GM21447 (cell line): ENCODE data around the gene TAF11.
"Not testable (repeated sequence)": the region's sequence is repeated elsewhere in the genome, so short reads cannot be mapped to it uniquely, and the experiment has no call there.

Experiments used
- ATAC-seq: cut with Tn5 transposase; IDR thresholded peaks from one replicate; pipeline ENCODE4 v1.9.1; 2021; ENCODE audit not compliant: unreplicated experiment

The TAF11 gene

DNA sequence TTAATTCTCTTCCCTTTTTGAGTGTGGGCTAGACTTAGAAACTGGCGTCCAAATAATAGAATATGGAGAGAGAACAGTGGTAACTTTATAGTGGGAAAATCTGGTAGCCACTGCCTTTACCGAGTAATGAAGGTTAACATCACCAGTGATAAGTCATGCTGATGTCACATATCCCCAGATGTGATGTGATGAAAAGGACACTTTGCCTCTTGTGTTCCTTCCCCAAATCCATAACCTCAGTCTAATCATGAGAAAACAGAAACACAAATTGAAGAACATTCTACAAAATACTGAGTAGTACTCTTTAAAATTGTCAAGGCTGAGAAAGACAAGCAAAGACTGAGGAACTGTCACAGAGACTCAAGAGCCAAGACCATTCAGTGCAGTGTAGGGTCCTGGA, 19.0 kb upstream of the TAF11 start:
- ATAC-seq = no peak

DNA sequence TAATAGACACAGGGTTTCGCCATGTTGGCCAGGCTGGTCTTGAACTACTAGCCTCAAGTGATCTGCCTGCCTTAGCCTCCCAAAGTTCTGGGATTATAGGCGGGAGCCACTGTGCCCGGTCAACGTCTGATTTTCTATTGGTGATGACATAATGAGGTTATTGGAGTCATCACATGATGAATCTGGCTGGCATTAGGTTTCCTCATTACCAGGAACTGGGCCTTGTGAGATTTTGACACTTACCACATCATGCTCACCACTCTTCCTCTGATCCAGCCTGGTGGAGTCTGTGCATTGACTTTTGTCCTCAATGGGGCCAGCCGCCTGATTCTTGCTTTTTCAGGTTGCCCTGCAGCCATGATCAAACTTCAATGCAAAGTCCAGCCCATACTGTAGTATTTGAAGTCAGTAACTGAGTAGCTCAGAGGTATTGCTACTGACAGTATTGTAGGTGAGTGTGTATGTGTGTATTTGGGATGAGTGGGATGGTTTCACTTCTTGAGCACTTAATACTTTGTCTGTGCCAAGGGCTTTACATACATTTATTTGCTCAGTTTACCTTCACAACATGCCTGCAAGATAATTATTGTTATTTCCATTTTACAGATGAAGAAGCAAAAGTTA, 17.3 kb upstream of the TAF11 start:
- no peak for ATAC-seq

DNA sequence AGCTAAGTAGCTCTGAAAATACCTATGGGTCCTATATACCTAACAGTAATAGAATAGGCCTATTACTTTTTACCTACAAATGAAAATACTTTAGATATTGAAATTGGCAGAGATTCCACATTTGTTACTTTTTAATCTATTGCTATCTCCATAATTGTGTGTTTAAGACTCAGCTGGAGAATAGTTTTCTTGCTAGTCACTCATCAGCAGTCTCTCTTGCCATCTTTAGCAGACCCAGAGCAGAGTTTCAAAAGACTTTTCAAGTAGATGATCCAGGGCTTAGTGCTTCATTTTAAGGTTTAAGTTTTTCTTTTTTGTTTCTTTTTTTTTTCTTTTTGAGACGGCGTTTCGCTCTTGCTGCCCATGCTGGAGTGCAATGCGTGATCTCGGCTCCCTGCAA, 14.1 kb upstream of the TAF11 start:
- ATAC-seq = no peak

DNA sequence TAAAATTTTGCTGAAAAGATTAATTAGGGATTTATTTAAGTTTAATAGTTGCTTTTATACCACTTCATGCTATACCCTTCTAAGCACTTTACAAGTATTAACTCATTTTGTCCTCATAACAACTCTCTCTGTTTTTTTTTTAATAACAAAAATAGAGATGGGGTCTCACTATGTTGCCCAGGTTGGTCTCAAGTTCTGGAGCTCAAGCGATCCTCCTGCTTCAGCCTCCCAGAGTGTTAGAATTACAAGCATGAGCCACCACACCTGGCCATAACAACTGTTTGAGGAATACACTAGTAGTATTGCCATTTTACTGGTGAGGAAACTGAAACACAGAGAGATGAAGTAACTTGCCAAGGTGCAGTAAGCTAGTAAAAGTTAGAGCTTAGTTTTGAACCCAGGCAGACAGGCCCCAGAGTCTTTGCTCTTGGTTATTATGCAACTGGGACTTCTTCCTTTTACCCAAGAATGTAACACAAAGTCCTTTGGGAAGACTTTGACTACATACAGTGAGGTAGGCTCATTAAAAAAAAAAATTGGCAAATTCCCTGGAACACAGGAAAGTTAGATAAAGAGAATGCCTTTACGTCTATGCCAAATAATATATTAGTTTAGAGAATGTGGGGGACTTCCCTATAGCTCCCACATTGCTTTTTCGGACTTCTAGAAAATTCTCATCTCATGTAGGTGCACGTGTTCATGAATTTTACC, 12.6 kb upstream of the TAF11 start:
- no peak for ATAC-seq

DNA sequence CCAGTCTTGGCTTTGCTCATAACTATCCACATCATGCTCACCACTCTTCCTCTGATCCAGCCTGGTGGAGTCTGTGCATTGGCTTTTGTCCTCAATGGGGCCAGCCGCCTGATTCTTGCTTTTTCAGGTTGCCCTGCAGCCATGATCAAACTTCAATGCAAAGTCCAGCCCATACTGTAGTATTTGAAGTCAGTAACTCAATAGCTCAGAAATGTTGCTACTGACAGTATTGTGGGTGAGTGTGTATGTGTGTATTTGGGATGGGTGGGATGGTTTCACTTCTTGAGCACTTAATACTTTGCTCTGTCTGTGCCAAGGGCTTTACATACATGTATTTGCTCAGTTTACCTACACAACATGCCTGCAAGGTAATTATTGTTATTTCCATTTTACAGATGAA, 11.9 kb upstream of the TAF11 start:
- ATAC-seq = not testable (repeated sequence)

DNA sequence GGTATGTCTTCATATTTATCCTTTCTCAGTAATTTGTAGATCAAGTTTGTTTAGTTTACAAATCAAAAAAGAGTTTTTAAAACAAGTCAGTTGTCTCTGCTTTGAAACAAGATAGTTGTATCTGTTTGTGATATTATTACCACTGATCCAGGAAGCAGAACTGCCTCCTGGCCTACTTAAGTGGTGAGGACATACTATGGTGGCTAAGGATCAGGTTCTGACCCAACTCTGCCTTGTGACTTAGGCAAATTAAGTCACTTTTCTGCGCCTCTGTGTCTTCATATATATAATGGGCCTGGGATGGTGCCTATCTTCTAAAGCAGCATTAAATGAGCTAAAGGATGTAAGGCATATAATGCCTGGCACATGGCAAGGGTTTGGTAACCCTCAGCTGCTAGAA, 9.9 kb upstream of the TAF11 start:
- ATAC-seq = no peak

DNA sequence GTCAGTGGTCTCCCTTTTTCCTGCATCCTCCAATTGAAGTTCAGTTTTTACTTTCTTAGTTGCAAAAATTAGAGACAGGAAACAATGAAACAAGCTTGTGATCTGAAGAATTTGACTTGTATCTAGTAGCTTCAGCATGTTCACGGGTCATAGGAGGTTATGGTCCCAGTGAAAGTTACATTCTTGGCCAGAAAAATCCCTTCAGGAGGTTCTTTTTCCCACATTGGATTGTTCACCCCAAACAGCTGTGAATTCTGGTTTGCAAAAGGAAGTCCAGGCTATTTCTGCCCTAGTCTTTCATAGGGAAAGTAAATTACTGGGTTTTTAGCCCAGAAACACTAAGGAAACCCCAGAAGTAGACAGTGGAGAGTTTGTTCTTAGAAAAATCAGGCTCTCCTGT, 9.3 kb upstream of the TAF11 start:
- no peak for ATAC-seq

DNA sequence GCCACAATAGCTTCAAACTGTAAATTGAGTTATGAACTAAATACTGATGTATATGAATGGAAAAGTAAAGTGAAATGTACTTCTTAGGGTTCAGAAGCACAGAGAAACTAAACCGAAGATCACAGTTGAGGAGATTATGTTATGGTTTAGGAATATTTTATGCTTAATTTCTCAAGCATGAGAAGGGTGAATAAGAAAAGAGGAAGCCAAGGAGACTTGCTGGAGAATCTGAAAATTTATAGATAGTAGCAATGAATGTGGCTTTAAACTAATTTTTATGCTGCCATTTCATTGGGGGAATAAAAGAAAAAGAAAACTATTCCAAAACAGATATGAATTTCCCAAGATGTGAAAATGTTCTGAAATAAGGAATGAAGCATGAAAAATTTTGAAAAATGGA, 6.9 kb upstream of the TAF11 start:
- ATAC-seq = no peak

DNA sequence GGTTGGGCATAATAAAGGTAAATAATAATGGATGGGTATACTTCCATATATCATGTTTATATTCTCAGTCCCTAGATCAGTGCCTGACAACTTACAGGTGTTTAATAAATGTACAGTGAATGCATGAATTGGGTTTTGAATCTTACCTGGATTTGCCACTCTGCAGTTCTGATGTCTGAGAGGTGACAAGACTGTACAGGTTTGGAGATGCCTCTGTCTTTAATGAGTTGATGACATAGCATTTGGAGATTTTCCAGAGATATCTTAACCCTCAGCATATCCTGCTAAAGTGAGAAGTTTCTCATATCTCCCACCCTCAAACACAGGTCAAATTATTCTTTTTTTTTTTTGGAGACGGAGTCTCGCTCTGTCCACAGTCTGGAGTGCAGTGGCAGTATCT, 3.5 kb upstream of the TAF11 start:
- no peak for ATAC-seq

DNA sequence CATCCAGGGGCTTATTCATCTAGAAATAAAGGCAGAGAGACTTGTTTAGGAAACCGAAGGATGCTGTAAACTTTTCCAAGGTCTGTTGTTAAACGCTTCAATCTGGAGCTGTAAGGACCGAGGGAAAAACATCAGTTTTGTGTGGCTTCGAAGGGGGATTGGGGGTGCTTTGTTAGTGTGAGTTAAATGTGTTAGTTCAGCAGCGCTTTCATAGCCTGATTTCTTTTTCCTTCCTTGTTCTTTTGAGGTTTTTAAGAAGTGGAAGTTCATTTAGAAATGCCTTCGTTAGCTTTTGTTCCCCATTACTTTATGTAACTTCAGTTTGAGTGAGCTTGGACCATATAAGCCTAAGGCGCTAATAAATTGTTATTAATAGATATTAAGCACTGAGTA, 2.7 kb upstream of the TAF11 start:
- ATAC-seq = no peak

DNA sequence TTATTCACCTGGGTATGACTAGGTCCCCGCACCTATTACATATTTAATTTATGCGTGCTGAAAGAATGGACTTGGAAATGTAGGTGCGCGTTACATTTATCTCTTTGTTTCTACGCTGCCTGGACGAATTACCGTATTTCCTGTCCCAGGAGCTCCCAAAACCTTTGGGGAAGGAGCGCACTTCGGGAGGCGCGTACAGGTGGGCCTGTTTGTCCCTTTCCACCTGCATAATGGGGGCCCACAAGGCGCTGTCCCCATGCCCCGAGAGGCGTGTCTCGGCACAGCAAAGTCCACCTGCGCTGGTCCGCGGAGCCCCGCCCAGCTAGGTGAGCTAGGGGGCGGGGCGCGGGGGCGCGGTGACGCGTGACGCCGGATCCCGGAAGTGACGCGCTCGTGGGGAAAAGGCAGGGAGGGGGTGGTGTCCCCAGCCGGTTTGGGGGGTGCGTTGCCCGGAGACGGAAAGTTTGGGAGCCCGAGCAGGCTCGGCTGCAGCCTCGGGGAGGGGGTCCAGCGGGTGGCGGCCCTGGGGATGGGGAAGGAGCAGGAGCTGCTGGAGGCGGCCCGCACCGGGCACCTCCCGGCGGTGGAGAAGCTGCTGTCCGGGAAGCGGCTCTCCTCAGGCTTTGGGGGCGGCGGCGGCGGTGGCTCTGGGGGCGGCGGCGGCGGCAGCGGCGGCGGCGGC, 1.2 kb upstream of the TAF11 start, which contains the start of gene ANKS1A:
ANKS1A (plus strand) TSS at position 382 of the 682 bp plus-strand sequence; CDS start at position 530, 148 bp downstream.
- peak; percentile 43 for ATAC-seq

DNA sequence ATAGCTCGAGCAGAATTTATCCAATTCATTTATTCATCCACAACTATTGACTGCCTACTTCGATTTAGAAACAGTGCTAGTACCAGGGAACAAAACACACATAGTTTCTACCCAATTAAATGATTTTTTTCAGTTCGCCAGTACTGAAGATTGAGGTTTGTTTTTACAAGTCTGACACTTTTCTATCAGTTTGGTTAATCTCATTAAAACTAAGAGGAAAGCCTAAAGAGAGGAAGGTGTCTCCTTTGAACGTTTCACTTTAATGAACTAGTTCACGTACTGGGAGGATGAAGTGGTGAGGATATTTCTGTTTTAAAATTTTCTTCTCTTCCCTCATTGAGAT, 643 bp upstream of the TAF11 start:
- ATAC-seq = no peak

DNA sequence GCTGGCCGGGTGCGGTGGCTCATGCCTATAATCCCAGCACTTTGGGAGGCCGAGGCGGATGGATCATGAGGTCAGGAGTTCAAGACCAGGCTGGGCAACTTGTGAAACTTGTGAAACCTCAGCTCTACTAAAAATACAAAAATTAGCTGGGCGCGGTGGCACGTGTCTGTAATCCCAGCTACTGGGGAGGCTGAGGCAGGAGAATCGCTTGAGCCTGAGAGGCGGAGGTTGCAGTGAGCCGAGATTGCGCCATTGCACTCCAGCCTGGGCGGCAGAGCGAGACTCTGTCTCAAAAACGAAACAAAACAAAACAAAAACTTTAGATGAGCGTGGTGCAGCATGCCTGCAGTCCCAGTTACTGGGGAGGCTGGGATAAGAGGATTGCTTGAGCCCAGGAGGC, 2.0 kb downstream of the TAF11 start:
- not testable (repeated sequence) for ATAC-seq

DNA sequence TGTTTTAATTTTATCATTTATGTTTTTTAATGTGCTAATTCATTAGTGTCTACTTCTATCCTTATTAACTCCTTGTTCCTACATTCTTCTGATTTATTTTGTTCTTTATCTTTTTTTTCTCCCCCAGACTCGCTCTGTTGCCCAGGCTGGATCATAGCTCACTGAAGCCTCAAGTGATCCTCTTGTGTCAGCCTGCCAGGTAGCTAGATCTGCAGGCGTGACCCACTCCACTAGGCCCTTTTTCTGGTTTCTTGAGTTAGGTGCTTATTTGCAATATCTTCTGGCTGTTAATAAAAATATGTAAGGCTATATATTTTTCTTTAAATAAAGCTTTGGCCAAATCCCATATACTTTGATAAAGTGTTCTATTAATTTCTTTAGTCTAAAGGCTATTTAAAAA, 2.8 kb downstream of the TAF11 start:
- ATAC-seq = no peak

DNA sequence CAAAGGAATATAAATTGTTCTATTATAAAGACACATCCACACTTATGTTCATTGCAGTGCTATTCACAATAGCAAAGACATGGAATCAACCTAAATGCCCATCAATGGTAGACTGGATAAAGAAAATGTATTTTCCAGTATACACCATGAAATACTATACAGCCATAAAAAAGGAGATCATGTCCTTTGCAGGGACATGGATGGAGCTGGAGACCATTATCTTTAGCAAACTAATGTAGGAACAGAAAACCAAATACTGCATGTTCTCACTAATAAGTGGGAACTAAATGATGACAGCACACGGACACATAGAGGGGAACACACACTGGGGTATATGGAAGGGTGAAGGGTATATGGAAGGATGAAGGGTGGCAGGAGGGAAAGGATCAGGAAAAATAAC, 3.8 kb downstream of the TAF11 start:
- not testable (repeated sequence) for ATAC-seq

DNA sequence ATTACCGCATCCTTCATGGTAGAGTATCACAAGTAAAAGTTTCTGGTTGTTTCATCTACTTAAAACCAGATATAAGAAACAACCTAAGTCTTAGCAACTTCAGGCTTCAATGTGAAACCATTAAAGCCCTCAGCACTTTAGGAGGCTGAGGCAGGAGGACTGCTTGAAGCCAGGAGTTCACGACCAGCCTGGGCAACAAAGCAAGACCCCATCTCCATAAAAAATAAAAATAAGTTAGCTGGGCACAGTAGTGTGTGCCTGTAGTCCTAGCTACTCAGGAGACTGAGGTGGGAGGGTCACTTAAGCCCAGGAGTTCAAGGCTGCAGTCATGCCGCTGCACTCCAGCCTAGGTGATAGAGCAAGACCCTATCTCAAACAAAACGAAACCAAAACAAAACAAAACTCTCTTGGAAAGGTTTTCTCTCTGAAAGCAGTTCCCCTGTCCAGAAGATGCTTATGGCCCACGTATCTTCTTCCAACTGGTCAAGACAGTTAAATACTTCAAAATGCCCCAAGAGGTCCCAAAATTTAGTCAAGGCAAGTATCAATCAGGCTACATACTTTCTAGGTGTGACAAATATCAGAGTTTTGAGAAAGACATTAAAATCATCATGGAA, 9.9 kb downstream of the TAF11 start:
- ATAC-seq = no peak

DNA sequence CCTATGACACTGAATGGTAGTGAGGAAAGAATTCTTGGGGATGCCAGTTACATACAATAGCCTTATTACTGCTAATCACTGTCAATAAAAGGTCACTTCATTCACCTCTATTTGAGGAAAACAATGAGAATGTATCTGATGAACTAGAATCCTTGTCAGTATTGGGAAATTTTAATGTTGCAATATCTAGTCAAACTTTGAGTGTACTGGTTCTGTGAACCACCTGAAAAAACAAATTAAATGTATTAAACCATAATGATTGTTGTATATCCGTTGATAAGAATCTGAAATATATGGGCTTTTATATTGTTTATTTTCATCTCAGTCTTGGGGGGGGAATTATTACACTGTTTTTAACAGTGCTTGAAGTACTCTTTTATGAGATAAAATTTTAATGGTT, 10.6 kb downstream of the TAF11 start:
- no peak for ATAC-seq

DNA sequence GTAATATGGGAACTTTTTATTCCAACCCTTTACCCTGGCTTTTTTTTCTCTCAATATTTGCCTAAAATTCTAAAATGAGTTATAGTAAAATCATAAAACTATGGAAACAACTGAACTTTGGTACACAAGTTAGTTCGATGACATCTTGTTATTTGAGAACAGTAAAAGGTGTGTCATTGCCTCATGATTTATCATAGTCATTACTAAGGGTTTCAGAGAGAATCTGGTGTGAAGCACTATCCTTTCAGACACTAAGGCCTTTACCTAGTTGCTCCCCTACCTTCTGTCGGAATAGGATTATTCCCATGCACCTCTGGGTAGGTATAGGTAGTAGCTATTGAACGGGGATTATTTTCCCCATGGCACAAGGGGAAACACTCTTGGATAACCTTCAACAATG, 11.4 kb downstream of the TAF11 start:
- ATAC-seq = no peak

DNA sequence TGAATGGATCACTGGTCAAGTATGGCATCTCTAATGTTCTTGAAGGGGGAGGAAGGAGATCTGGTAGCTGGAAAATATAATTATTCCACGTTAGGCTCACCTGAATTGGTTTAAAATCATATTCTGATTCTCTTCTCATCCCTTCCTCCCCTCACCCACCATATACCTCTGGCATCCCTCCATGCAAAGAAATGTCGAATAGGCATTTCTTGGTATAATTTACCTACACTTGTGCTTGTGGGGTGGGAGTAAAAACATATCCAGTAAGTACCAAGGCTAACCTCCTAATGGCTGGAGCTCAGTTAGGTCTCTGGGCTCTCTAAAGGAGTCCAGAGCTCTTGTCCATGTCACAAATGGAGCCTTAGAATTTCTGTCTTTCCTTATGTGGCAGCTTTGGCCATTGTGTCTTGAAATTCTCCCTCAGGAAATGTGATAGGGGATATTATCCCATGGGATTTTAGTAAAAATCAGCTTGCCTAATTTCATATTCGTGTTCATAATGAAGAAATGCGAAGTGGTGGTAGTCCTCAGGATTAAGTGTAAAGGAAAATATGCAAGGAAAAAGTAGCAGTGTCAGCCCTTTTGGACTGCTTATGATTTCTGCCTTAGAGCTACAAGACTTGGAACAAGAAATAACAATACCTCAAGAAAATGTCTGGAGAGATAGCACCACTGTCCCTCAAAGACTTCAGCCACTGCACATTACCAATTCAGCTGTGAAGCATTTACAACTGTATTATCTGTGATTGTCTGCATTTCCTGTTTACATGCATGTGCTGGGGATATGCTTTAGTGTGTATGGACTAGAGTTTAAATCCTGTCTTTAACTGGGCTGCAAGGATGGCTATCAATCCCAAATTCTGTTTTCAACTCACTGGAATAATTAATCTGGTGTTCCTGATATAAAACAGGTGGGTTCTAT, 12.3 kb downstream of the TAF11 start:
- no peak for ATAC-seq

DNA sequence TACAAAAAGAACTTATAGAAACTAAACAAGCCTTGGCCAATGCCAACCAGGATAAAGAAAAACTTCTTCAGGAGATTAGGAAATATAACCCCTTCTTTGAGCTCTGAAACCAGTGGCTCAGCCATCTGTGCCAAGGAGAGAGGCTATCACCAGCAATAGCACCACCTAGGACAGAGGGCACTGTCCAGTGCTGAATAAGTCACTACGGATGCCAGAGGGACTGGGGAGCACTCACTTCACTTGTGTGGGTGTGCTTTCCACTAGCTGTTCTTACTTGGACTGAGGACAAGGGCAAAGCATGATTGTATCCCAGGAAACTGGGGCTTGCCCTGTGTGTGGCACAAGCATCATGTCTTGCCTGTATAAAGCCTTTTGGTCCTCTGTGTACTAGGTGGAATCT, 15.5 kb downstream of the TAF11 start:
- ATAC-seq = no peak

DNA sequence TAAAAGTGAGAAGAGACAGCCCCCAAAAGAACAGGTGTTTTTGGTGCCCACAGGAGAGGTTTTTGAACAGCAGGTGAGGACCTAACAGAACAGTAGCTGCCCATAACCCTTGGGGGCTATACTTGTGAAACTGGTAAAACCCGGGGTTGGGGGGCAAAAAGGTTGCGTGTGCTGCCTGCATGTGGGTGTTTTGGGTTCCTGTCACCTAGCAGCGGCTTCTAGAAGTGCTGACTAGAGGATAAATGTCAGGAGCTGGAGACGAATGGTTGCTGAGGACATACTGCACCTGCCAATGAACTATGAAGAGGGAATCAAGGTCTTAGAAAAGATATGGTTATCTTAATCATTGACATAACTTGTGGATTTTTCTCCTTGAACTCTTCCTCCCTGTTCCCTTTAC, 16.0 kb downstream of the TAF11 start:
- ATAC-seq = no peak
